Pancreas (tissue), 10 donors: ENCODE measurements around the gene ACSL3. TPM values are rescaled to one million over a fixed set of nuclear protein-coding genes. Genes with fewer than 3 reads are reported as not detected.

ENCODE experiments used
- ATAC-seq, 4 donors: fragments of 200-7000 bp; cut with Tn5 transposase; one replicate each; pipeline versions ENCODE4 v1.8.0 to v1.9.1; 2020; ENCODE audit warnings: mild to moderate bottlenecking in 4 of 4, moderate library complexity in 4 of 4
- DNase-seq, 6 donors: peaks; one replicate each; pipeline ENCODE4 v3.0.0-alpha.2; 2020
- FAIRE-seq: peaks from 2 replicates; lab custom pipeline; 2012; peaks lifted over from hg19 to GRCh38; lab: Jason Lieb, UNC
- H3K27ac ChIP-seq, 4 donors: fragments of 200-600 bp; sonication (generic); 1 replicate in 3 of 4; 2 replicates in 1 of 4; pipeline versions ENCODE4 v1.5.0 to v1.8.0; 2020
- H3K27me3 ChIP-seq, 4 donors: fragments of 200-600 bp; one replicate each; pipeline ENCODE4 v1.8.0; 2021
- H3K36me3 ChIP-seq, 3 donors: fragments of 200-600 bp; sonication (generic) in 1 of 3; one replicate each; pipeline versions ENCODE4 v1.5.0 to v1.8.0; 2020 to 2021
- H3K4me1 ChIP-seq, 3 donors: fragments of 200-600 bp; one replicate each; pipeline ENCODE4 v1.8.0; 2021
- H3K4me3 ChIP-seq, 4 donors: fragments of 200-600 bp; sonication (generic) in 2 of 4; one replicate each; pipeline versions ENCODE4 v1.5.0 to v1.8.0; 2020 to 2021
- H3K9me3 ChIP-seq, 4 donors: fragments of 200-600 bp; one replicate each; pipeline ENCODE4 v1.8.0; 2021
- CTCF ChIP-seq, 4 donors: fragments of 200-600 bp; sonication (generic) in 3 of 4; IDR thresholded peaks; one replicate each; pipeline versions ENCODE4 v1.5.0 to v1.8.0; 2021; ENCODE audit warnings: antibody characterized with exemption in 4 of 4
- WGBS, 2 donors: extraction: QIAGEN DNeasy Blood & Tissue Kit; methylation state at CpG; one replicate each; pipeline ENCODE4 v1.1.7; 2013; 5-methylcytosine and 5-hydroxymethylcytosine counted together
- intact Hi-C, 3 donors: fragments of 100-400 bp; cut with DNase I; formaldehyde crosslinking; loops; one replicate each; pipeline versions ENCODE4 v1.11.1 to v1.14.2; 2022
- polyA plus RNA-seq, 2 donors: library from polyadenylated mRNA; stranded (reverse); fragments of 200-250 nt; gene quantifications; one replicate each; pipeline ENCODE4 v1.2.3, GENCODE V29; 2013
- total RNA-seq, 6 donors: library from RNA; stranded (reverse); fragmentation: NEBNext Ultra II Directional in 4 of 6; extraction: Animal tissue kit (Norgen Biotek cat#: 25700) in 4 of 6; gene quantifications; one replicate each; pipeline versions ENCODE4 v1.2.1 to v1.2.4, GENCODE V29; 2021 to 2023
- donor health status: healthy with polysubstance abuse.
- donor health status: DM: no; HTN: no; CAD: no; lungs with moderate emphysema.
- donor health status: DM: no; HTN: no; CAD: no.
- donor health status: control.
- donor health status: control.
- donor health status: Bipolar disorder and iron deficiency.
- donor health status: DM: yes; HTN: yes; CAD: no.
- donor health status: DM: no; HTN: no; CAD: no.
- donor health status: DM: no; HTN: no; CAD: no.
- donor health status: DM: yes; HTN: yes; CAD: no.

ACSL3 gene
- total and polyA plus RNA-seq, 8 donors, result 4.7 to 32.0 (median 15.9) TPM

DNA sequence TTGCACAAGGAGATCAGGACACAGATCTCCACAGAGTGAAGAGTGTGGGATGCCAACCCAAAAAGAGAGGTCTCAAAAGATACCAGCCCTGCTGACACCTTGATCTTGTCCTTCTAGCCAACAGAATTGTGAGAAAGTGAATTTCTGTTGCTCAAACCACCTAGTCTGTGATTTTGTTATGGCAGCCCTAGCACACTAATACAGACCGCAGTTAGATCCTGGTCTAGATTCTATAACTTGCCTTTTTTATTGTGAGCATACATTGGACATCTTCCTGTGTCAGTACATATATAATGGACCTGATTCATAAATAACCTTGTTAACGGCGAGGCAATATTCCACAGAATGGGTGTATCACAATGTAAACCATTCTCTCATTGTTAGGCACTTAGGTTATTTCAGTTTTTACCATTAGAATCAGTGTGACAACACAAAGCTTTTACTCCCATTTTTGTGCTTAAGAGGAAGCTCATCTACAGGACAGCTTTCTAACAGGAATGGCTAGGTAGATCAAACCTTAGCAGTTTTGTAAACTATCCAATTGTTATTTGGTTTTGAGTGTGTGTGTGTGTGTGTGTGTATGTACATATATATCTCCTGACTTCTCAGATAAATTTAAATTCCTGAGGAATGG, 89.0 kb downstream of the ACSL3 start:
- FAIRE-seq (no peak), DNase-seq (no peak), ATAC-seq (no peak)
- WGBS, 2 donors, result 94 to 97% methylated on average over 3 of the region's 3 CpGs
- H3K4me3 ChIP-seq, result no peak overlapping the region
- no peak overlapping the region for H3K27ac ChIP-seq
- no peaks in the 10 kb centered on the region for H3K36me3 ChIP-seq
- intact Hi-C loops, result no loop called here
- TF ChIP-seq CTCF (IDR thresholded peaks at IDR 0.05), result no peak
- no peaks in the 10 kb centered on the region for H3K9me3 ChIP-seq
- H3K27me3 ChIP-seq, result no peaks in the 10 kb centered on the region
- H3K4me1 ChIP-seq, result no peaks in the 10 kb centered on the region

- WGBS, 2 donors, result 67 to 80% methylated on average over 13 of the region's 13 CpGs
- Histone ChIP-seq H3K27me3 (no peaks in the 10 kb centered on the region), H3K9me3 (no peaks in the 10 kb centered on the region), H3K4me3 (no peak overlapping the region), H3K27ac (no peak overlapping the region), H3K36me3 (no peaks in the 10 kb centered on the region), H3K4me1 (no peaks in the 10 kb centered on the region)
- intact Hi-C loops, result no loop called here
- TF ChIP-seq CTCF (IDR thresholded peaks at IDR 0.05), result no peak
- DNase-seq, result no peak
- no peak for FAIRE-seq
- ATAC-seq, result peak in 1 of 4 donors; percentile 26
Observed at GRCh38 chr2:222950638-222951285, 89.9 kb downstream of the ACSL3 start.

DNA sequence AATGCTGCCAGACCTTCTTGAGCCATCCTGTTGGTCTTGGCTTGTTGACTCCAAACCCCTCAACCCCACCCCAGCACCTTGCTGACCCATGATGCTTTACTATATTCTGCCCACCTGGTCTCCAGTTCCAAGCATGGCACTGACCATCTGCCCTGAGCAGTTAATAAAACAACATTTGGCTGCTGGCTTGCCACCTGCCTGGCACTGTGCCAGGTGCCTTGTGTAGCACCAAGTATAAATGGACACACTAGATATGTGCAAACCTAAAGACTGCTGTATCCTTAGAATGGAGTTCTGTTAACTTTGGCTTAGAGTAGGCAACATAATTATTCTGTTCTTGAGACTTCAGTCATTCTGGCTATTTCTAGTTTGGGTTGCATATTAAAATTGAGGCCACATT, 91.4 kb downstream of the ACSL3 start:
- Histone ChIP-seq H3K4me3 (no peak overlapping the region), H3K4me1 (no peaks in the 10 kb centered on the region), H3K36me3 (no peaks in the 10 kb centered on the region), H3K9me3 (no peaks in the 10 kb centered on the region), H3K27ac (no peak overlapping the region), H3K27me3 (no peaks in the 10 kb centered on the region)
- no peak for TF ChIP-seq CTCF (IDR thresholded peaks at IDR 0.05)
- intact Hi-C loops, result no loop called here
- FAIRE-seq, result no peak
- peak in 4 of 6 donors; percentile 27 to 78 (median 58) for DNase-seq
- ATAC-seq, result peak in 3 of 4 donors; percentile 21 to 40 (median 25)

GRCh38 chr2:222955008-222955407, 94.2 kb downstream of the ACSL3 start:
- H3K36me3 ChIP-seq, result no peaks in the 10 kb centered on the region
- H3K4me3 ChIP-seq, result no peak overlapping the region
- FAIRE-seq (no peak), DNase-seq (no peak), ATAC-seq (no peak)
- H3K27ac ChIP-seq, result no peak overlapping the region
- no peaks in the 10 kb centered on the region for H3K4me1 ChIP-seq
- WGBS, 2 donors, result 53 to 68% methylated on average over 1 of the region's 1 CpG
- H3K9me3 ChIP-seq, result no peaks in the 10 kb centered on the region
- no peaks in the 10 kb centered on the region for H3K27me3 ChIP-seq
- intact Hi-C loops, result no loop called here
- TF ChIP-seq CTCF (IDR thresholded peaks at IDR 0.05), result no peak

GRCh38 chr2:222959358-222959757, 98.5 kb downstream of the ACSL3 start:
- Histone ChIP-seq H3K4me1 (no peaks in the 10 kb centered on the region), H3K4me3 (no peak overlapping the region), H3K36me3 (no peaks in the 10 kb centered on the region), H3K27me3 (no peaks in the 10 kb centered on the region), H3K9me3 (no peaks in the 10 kb centered on the region), H3K27ac (no peak overlapping the region)
- intact Hi-C loops, result no loop called here
- DNase-seq (no peak), ATAC-seq (no peak), FAIRE-seq (no peak)
- WGBS, 2 donors, result 83 to 87% methylated on average over 4 of the region's 4 CpGs
- no peak for TF ChIP-seq CTCF (IDR thresholded peaks at IDR 0.05)
